GM10266 (cell line): ENCODE data around the gene CLEC17A.
"Not testable (repeated sequence)": the region's sequence is repeated elsewhere in the genome, so short reads cannot be mapped to it uniquely, and the experiment has no call there.

Experiments used
- DNase-seq: peaks from one replicate; pipeline ENCODE4 v3.0.0; 2012; ENCODE audit errors: extremely low spot score
- CTCF ChIP-seq: IDR thresholded peaks from 2 replicates; pipeline ENCODE4 v1.5.1; 2012; ENCODE audit warnings: mild to moderate bottlenecking, low read depth; ENCODE audit not compliant: control insufficient read depth, insufficient read depth; ENCODE audit errors: missing control alignments

CLEC17A gene

GRCh38 chr19:14561249-14561648 is 21.6 kb upstream of the CLEC17A start:
- no peak for DNase-seq
- no peak for TF ChIP-seq CTCF

GRCh38 chr19:14561847-14562351 is 21.0 kb upstream of the CLEC17A start:
- no peak for TF ChIP-seq CTCF
- peak; percentile 73 for DNase-seq

- no peak for TF ChIP-seq CTCF
- DNase-seq: no peak
Observed at GRCh38 chr19:14562660-14563589, 20.0 kb upstream of the CLEC17A start.

- no peak for DNase-seq
- no peak for TF ChIP-seq CTCF
Observed at GRCh38 chr19:14563590-14563926, 19.3 kb upstream of the CLEC17A start.

GRCh38 chr19:14563989-14564651 is 18.8 kb upstream of the CLEC17A start:
- peak; percentile 81 for DNase-seq

GRCh38 chr19:14564652-14565297 is 18.1 kb upstream of the CLEC17A start:
- DNase-seq: not testable (repeated sequence)

More at GRCh38 chr19:14563989-14564651, 18.8 kb upstream of the CLEC17A start:
- TF ChIP-seq CTCF: no peak

- no peak for DNase-seq
Observed at GRCh38 chr19:14565298-14565679, 17.6 kb upstream of the CLEC17A start.

More at GRCh38 chr19:14565298-14565679, 17.6 kb upstream of the CLEC17A start:
- no peak for TF ChIP-seq CTCF
